Osteocyte (in vitro differentiated cells): ENCODE results near the gene ASPG. TPM values are rescaled to one million over a fixed set of nuclear protein-coding genes. Genes with fewer than 3 reads are reported as not detected.

ENCODE experiments used
- DNase-seq: peaks from one replicate; pipeline ENCODE4 v3.0.0; 2021; ENCODE audit warnings: mixed read lengths; ENCODE audit not compliant: unreplicated experiment; ENCODE audit errors: extremely low spot score
- H3K27ac Mint-ChIP-seq: one replicate; pipeline ENCODE4 v1.8.0; 2021; ENCODE audit warnings: mild to moderate bottlenecking, mixed read lengths; ENCODE audit not compliant: unreplicated experiment
- H3K27me3 Mint-ChIP-seq: one replicate; pipeline ENCODE4 v1.8.0; 2021; ENCODE audit warnings: mixed read lengths; ENCODE audit not compliant: unreplicated experiment
- H3K36me3 Mint-ChIP-seq: one replicate; pipeline ENCODE4 v1.8.0; 2021; ENCODE audit warnings: mixed read lengths; ENCODE audit not compliant: unreplicated experiment
- H3K4me1 Mint-ChIP-seq: one replicate; pipeline ENCODE4 v1.8.0; 2021; ENCODE audit warnings: mixed read lengths; ENCODE audit not compliant: unreplicated experiment
- H3K4me3 Mint-ChIP-seq: one replicate; pipeline ENCODE4 v1.8.0; 2021; ENCODE audit warnings: mild to moderate bottlenecking, moderate library complexity, mixed read lengths; ENCODE audit not compliant: unreplicated experiment
- H3K9me3 Mint-ChIP-seq: one replicate; pipeline ENCODE4 v1.8.0; 2021; ENCODE audit warnings: mixed read lengths; ENCODE audit not compliant: unreplicated experiment
- CTCF ChIP-seq: fragments of 200-600 bp; sonication (generic); IDR thresholded peaks from 2 replicates; pipeline ENCODE4 v1.5.0; 2021; ENCODE audit warnings: antibody characterized with exemption, mild to moderate bottlenecking, moderate library complexity
- total RNA-seq: library from RNA; stranded (reverse); gene quantifications from 2 replicates; pipeline ENCODE4 v1.2.1, GENCODE V29; 2021

The ASPG gene
- total RNA-seq, 1 donor from 2014 or later, result not detected

GRCh38 chr14:104123879-104124278, 38.4 kb downstream of the ASPG start:
- no peak for TF ChIP-seq CTCF
- Mint-ChIP-seq H3K36me3 (peaks cover 1% of the 10 kb centered on the region), H3K27ac (no peak overlapping the region), H3K4me1 (no peaks in the 10 kb centered on the region), H3K4me3 (no peak overlapping the region), H3K27me3 (peaks cover 18% of the 10 kb centered on the region), H3K9me3 (peaks cover 16% of the 10 kb centered on the region)
- no peak for DNase-seq

GRCh38 chr14:104125011-104125410, 39.5 kb downstream of the ASPG start:
- no peak for DNase-seq
- TF ChIP-seq CTCF, result no peak
- H3K27ac Mint-ChIP-seq, result no peak overlapping the region
- H3K4me1 Mint-ChIP-seq, result no peaks in the 10 kb centered on the region
- H3K4me3 Mint-ChIP-seq, result no peak overlapping the region
- H3K36me3 Mint-ChIP-seq, result peaks cover 3% of the 10 kb centered on the region
- peaks cover 18% of the 10 kb centered on the region for H3K27me3 Mint-ChIP-seq
- H3K9me3 Mint-ChIP-seq, result peaks cover 25% of the 10 kb centered on the region

GRCh38 chr14:104126753-104127152, 41.3 kb downstream of the ASPG start:
- no peaks in the 10 kb centered on the region for H3K4me1 Mint-ChIP-seq
- H3K36me3 Mint-ChIP-seq, result peaks cover 3% of the 10 kb centered on the region
- H3K9me3 Mint-ChIP-seq, result peaks cover 27% of the 10 kb centered on the region
- no peak for TF ChIP-seq CTCF
- peaks cover 9% of the 10 kb centered on the region for H3K27me3 Mint-ChIP-seq
- H3K27ac Mint-ChIP-seq, result no peak overlapping the region
- DNase-seq, result no peak
- H3K4me3 Mint-ChIP-seq, result no peak overlapping the region

- TF ChIP-seq CTCF, result no peak
- Mint-ChIP-seq H3K36me3 (peaks cover 3% of the 10 kb centered on the region), H3K9me3 (peaks cover 23% of the 10 kb centered on the region), H3K27ac (no peak overlapping the region), H3K4me3 (no peak overlapping the region), H3K4me1 (no peaks in the 10 kb centered on the region), H3K27me3 (peaks cover 20% of the 10 kb centered on the region)
- DNase-seq, result no peak
Observed at GRCh38 chr14:104128981-104129380, 43.5 kb downstream of the ASPG start.

GRCh38 chr14:104129556-104129955, 44.1 kb downstream of the ASPG start:
- Mint-ChIP-seq H3K4me1 (no peaks in the 10 kb centered on the region), H3K4me3 (no peak overlapping the region), H3K9me3 (peaks cover 20% of the 10 kb centered on the region), H3K27me3 (peaks cover 21% of the 10 kb centered on the region), H3K27ac (no peak overlapping the region), H3K36me3 (peaks cover 1% of the 10 kb centered on the region)
- no peak for TF ChIP-seq CTCF
- no peak for DNase-seq
